NB4 (cell line): ENCODE data around the gene RANBP3.

ENCODE experiments used
- DNase-seq: peaks from one replicate; pipeline ENCODE4 v3.0.0; 2010; ENCODE audit warnings: low read depth
- H3K4me3 ChIP-seq: one replicate; pipeline ENCODE4 v1.5.1; 2011; ENCODE audit warnings: mild to moderate bottlenecking, low read depth, low read length, moderate library complexity
- CTCF ChIP-seq: IDR thresholded peaks from one replicate; pipeline ENCODE4 v1.5.1; 2012; ENCODE audit warnings: low read depth, low read length
- MAX ChIP-seq: IDR thresholded peaks from 2 replicates; pipeline ENCODE4 v1.6.1; 2011; ENCODE audit warnings: low read depth, low read length
- MYC ChIP-seq: IDR thresholded peaks from 2 replicates; pipeline ENCODE4 v1.6.1; 2011; ENCODE audit warnings: low read depth, low read length
- POLR2A ChIP-seq: IDR thresholded peaks from 2 replicates; pipeline ENCODE4 v1.6.1; 2011; ENCODE audit warnings: mild to moderate bottlenecking; ENCODE audit not compliant: insufficient read length; ENCODE audit errors: extremely low read depth

The RANBP3 gene

GRCh38 chr19:6015841-6016545 lies 38.1 kb upstream of the RANBP3 start:
- TF ChIP-seq MYC (no peak), MAX (no peak), POLR2A (no peak), CTCF (no peak)
- no peak overlapping the region for H3K4me3 ChIP-seq
- DNase-seq, result no peak

GRCh38 chr19:6014551-6015135 lies 36.7 kb upstream of the RANBP3 start:
- no peak overlapping the region for H3K4me3 ChIP-seq
- no peak for DNase-seq
- TF ChIP-seq MYC (no peak), MAX (no peak), POLR2A (no peak), CTCF (no peak)

- TF ChIP-seq POLR2A, result no peak
- DNase-seq, result no peak
- H3K4me3 ChIP-seq, result no peak overlapping the region
Observed at GRCh38 chr19:6012426-6013170, 34.7 kb upstream of the RANBP3 start.

- TF ChIP-seq MYC (no peak), MAX (no peak), CTCF (no peak), POLR2A (no peak)
- H3K4me3 ChIP-seq, result no peak overlapping the region
- no peak for DNase-seq
Observed at GRCh38 chr19:6011794-6012193, 33.9 kb upstream of the RANBP3 start.

- H3K4me3 ChIP-seq, result no peak overlapping the region
- TF ChIP-seq CTCF (no peak), MAX (no peak), MYC (no peak)
- DNase-seq, result no peak
Observed at GRCh38 chr19:6011206-6011605, 33.3 kb upstream of the RANBP3 start.

- DNase-seq, result no peak
- TF ChIP-seq MYC, result no peak
- no peak for TF ChIP-seq MAX
- TF ChIP-seq CTCF, result no peak
- no peak for TF ChIP-seq POLR2A
- no peak overlapping the region for H3K4me3 ChIP-seq
Observed at GRCh38 chr19:6010107-6010506, 32.2 kb upstream of the RANBP3 start.
